GM10266 (cell line): ENCODE data around the gene PRR36.
A peak's percentile ranks its signal among the peaks of the same experiment; 100 is the strongest.
"Not testable (repeated sequence)": the region's sequence is repeated elsewhere in the genome, so short reads cannot be mapped to it uniquely, and the experiment has no call there.

ENCODE experiments used
- DNase-seq: peaks from one replicate; pipeline ENCODE4 v3.0.0; 2012; ENCODE audit errors: extremely low spot score
- TF ChIP-seq, protein P1 (sequence below): IDR thresholded peaks from 2 replicates; pipeline ENCODE4 v1.5.1; 2012; ENCODE audit warnings: mild to moderate bottlenecking, low read depth; ENCODE audit not compliant: control insufficient read depth, insufficient read depth; ENCODE audit errors: missing control alignments

The PRR36 gene

GRCh38 chr19:7919610-7920518 lies 45.7 kb upstream of the PRR36 start, which contains the start of gene SNAPC2:
SNAPC2 (plus strand) TSS chr19:7920338; CDS start chr19:7920367, 29 bp downstream.
- TF ChIP-seq, protein P1, sequence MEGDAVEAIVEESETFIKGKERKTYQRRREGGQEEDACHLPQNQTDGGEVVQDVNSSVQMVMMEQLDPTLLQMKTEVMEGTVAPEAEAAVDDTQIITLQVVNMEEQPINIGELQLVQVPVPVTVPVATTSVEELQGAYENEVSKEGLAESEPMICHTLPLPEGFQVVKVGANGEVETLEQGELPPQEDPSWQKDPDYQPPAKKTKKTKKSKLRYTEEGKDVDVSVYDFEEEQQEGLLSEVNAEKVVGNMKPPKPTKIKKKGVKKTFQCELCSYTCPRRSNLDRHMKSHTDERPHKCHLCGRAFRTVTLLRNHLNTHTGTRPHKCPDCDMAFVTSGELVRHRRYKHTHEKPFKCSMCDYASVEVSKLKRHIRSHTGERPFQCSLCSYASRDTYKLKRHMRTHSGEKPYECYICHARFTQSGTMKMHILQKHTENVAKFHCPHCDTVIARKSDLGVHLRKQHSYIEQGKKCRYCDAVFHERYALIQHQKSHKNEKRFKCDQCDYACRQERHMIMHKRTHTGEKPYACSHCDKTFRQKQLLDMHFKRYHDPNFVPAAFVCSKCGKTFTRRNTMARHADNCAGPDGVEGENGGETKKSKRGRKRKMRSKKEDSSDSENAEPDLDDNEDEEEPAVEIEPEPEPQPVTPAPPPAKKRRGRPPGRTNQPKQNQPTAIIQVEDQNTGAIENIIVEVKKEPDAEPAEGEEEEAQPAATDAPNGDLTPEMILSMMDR, result no peak
- DNase-seq, result peak; percentile 95

DNA sequence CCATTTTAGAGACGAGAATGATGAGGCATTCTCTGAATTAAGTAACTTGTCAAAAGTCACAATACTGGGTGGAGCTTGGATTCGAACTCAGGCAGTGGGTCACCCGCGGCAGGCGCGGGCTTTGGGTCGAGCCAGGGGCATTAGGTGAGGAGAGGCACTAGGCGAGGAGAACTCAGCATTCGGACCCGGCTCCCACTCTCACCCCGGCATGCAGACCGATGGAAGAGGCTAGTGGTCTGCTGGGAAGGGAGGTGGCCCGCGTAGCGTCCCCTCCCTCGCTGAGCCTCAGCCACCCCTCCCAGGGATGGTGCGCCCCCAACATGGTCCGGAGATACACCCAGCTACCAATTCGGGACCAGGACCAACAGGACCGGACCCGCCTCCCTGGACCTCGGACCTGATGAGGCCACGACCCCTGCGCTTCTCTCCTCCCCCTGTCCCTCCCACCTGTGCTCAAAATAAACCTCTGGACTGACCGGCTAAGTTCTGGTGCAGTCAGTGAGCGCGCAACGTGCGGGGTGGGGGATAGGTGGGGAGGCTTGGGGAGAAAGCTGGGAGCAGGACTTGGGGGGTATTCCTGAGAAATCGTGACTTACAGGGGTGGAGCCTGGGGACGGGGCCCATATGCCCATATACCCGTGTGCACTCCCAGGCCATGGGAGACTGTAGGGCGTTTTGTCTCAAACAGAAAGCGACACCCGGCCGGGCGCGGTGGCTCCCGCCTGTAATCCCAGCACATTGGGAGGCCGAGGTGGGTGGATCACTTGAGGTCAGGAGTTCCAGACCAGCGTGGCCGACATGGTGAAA lies 44.6 kb upstream of the PRR36 start:
- TF ChIP-seq, protein P1, result no peak

DNA sequence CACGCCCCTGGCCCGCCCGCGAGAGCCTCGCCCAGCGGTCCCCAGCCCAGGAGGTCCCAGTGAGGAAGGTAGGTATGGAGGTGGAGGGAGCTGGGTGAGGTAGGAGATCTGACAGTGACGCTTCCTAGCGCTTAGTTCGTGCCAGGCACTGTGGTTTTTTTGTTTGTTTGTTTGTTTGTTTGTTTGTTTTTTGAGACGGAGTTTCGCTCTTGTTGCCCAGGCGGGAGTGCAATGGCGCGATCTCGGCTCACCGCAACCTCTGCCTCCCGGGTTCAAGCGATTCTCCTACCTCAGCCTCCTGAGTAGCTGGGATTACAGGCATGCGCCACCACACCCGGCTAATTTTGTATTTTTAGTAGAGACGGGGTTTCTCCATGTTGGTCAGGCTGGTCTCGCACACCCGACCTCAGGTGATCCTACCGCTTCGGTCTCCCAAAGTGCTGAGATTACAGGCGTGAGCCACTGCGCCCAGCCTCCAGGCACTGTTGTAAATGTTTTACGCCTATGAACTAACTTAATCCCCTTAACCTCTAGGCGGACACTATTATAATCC lies 43.9 kb upstream of the PRR36 start:
- DNase-seq, result not testable (repeated sequence)

More for the DNA sequence above, 44.6 kb upstream of the PRR36 start:
- no peak for DNase-seq

DNA sequence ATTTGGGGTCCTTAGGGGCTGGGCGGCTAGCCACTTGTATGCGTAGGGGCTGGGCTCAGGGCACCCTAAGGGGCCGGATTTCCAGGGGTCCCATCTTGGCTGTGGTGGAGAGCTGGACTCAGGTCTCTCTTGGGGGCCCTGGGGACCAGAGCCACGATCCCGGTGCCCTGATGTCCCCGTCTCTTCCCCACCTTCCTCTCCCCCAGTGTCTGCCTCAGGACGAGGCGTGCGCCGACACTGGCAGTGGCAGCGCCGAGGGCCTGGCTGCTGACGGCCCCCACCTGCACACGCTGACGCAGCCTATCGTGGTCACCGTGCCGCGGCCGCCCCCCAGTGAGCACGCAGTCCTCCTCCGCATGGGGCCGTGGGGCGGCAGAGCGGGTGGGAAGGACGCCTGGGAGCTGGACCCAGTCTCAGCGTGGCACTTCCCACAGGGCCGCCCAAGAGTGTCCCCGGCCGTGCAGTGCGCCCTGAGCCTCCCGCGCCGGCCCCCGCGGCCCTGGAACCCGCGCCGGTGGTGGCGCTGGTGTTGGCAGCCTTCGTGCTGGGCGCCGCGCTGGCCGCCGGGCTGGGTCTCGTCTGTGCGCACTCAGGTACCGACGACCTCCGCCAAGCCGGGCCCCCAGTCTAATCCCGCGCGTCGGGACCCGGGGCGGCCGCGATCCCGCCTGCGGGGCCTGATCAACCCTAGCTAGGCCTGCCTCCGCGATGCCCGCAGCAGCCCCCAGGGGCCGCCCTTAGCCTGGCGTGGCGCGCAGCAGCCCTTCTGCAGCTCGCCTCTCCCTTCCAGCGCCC lies 43.3 kb upstream of the PRR36 start:
- TF ChIP-seq, protein P1, result peak; percentile 60
- DNase-seq, result peak; percentile 84

DNA sequence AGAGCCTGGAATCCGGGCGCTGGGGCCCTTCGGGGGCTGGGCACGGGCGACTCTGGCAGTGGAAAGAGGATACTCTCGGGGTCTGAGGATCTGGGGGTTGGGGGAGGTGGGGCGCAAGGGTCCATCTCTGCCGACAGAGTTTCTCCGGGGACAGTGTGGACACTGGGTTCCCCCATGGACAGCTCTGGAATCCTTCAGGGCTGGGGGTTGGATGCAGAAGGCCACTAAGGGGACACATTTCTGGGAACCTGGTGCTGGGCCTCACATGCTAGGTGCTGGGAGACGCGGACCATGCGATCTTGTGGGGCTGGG lies 42.7 kb upstream of the PRR36 start:
- TF ChIP-seq, protein P1, result no peak
- DNase-seq, result no peak

DNA sequence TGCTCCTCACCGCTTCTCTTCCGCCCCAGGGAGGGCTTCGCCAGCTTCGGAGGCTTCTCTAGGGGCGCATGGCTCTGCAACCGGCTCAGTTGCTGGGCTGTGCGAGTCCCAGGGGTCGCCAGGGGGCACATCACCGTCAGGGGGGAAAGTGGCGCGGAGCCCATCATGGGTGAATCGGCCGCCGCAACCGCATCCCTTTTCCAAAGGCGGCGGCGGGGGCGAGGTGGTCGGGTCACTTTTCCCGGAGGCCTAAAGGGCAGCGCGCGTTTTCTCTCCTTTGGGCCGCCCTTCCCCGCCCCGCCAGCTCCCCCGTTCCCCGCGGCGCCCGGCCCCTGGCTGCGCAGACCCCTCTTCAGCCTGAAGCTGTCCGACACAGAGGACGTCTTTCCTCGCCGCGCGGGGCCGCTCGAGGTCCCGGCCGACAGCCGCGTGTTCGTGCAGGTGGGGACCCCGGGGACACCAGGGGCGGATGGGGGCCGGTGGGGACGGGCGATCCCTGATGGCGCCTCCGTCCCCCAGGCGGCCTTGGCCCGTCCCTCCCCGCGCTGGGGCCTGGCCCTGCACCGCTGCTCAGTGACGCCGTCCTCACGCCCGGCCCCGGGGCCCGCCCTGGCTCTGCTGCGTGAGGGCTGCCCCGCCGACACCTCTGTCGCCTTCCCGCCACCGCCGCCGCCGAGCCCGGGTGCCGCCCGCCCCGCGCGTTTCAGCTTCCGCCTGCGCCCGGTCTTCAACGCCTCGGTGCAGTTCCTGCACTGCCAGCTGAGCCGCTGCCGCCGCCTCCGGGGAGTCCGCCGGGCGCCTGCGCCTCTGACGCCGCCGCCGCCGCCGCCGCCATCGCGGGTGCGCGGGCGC lies 42.1 kb upstream of the PRR36 start:
- TF ChIP-seq, protein P1, result no peak
- DNase-seq, result peak; percentile 68
